Epithelial cell of prostate (primary cell): ENCODE measurements around the gene CFAP54.

Source experiments
- DNase-seq: peaks from one replicate; pipeline ENCODE4 v3.0.0-alpha.2; 2011; ENCODE audit warnings: low read depth, low spot score
- H3K27ac ChIP-seq: fragments of 450-650 bp; 2 replicates; pipeline ENCODE4 v1.5.1; 2017; ENCODE audit warnings: mild to moderate bottlenecking

The CFAP54 gene

DNA sequence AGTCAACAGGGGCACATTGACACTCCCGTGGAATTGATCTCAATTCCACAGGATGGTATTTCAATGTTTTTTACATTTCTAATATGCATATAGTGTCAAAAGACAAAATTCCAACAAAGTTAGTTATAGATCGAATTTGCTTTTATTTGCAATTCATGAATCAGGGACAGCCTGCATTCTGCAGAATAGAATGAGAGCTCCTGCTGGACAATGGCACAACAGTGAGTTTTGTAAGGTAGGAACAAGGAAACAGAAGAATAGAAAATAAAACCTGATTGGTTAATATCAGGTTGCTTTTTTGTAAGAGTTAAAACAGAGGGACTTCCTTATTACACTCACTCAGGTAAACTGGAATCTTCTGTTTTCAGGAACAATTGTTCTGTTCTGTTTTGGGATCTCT lies 384.8 kb downstream of the CFAP54 start:
- H3K27ac ChIP-seq = no peak overlapping the region
- DNase-seq = no peak

- DNase-seq = peak; percentile 14
- no peak overlapping the region for H3K27ac ChIP-seq
Observed at GRCh38 chr12:96876966-96877365, 387.6 kb downstream of the CFAP54 start.

GRCh38 chr12:96878704-96879103 lies 389.3 kb downstream of the CFAP54 start:
- no peak for DNase-seq
- H3K27ac ChIP-seq = no peak overlapping the region

- no peak overlapping the region for H3K27ac ChIP-seq
- no peak for DNase-seq
Observed at GRCh38 chr12:96879301-96879700, 389.9 kb downstream of the CFAP54 start.

DNA sequence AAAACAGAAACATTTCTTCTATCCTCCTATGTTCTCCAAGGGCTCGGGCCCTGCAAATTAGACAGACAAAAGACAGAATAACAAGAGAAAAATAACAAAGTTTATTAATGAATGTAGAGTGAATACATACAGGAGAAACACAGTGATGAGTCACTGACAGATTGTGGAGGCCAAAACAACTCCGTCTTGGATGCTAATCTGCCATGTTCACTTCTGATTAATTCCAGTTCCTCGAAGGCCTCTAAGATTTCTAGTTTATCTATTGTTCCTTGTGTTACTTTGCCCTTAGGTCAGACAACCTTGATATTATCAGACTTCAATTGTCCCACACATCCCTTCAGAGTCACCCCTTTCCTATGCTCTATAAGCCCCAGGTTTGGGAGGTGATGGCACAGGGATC lies 390.8 kb downstream of the CFAP54 start:
- no peak overlapping the region for H3K27ac ChIP-seq
- DNase-seq = no peak

GRCh38 chr12:96881608-96882007 lies 392.2 kb downstream of the CFAP54 start:
- no peak overlapping the region for H3K27ac ChIP-seq
- no peak for DNase-seq

GRCh38 chr12:96882862-96883261 lies 393.5 kb downstream of the CFAP54 start:
- DNase-seq = peak; percentile 55
- H3K27ac ChIP-seq = peak overlapping the region; percentile 5

GRCh38 chr12:96883571-96883970 lies 394.2 kb downstream of the CFAP54 start:
- no peak overlapping the region for H3K27ac ChIP-seq
- no peak for DNase-seq

- DNase-seq = no peak
- H3K27ac ChIP-seq = no peak overlapping the region
Observed at GRCh38 chr12:96886998-96887677, 397.8 kb downstream of the CFAP54 start.

DNA sequence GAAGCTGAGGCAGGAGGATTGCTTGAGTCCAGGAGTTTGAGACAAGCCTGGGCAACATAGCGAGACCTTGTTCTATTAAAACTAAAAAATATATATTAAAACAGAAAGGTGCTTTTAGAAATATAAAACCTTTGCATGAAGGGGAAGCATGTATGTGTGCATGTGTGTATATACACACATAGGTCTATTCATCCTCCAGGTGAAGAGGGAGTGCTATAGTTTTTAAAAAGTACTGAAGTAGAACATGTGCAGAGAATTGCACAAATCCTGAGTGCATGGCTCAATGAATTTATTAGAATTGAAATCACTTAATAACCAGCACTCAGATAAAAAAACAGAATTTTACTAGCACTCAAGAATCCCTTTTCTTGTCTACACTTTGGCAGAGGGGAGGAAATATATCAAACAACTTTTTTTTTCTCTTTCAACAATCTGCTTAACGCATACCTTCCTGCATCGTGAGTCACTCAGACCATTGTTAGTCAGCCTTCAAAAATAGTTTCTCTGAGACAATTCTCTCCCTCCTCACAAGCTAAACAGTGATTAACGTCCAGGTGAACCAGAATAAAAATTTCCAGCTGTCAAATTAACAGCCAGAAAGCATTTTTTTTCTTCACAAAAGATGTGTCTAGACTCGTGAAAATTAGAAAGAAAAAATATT lies 400.0 kb downstream of the CFAP54 start:
- H3K27ac ChIP-seq = peak overlapping the region; percentile 80

GRCh38 chr12:96890331-96890730 lies 401.0 kb downstream of the CFAP54 start:
- no peak for DNase-seq
- H3K27ac ChIP-seq = peak overlapping the region; percentile 80

More for the DNA sequence above, 400.0 kb downstream of the CFAP54 start:
- peak; percentile 58 for DNase-seq

DNA sequence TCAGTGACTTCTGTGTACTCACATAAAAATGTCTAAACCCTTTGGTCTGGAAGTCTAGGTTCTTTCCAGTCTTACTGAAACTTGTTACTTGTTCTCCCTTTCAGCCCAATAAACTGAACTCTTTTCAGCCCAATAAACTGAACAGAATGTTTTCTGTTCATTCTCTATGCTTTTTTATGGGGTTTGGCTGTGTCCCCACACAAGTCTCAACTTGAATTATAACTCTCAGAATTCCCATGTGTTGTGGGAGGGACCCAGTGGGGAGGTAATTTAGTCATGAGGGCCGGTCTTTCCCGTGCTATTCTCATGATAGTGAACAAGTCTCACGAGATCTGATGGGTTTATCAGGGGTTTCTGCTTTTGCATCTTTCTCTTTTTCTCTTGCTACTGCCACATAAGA lies 402.7 kb downstream of the CFAP54 start:
- peak; percentile 44 for DNase-seq
- H3K27ac ChIP-seq = peak overlapping the region; percentile 80

GRCh38 chr12:96897421-96897820 lies 408.0 kb downstream of the CFAP54 start:
- H3K27ac ChIP-seq = no peak overlapping the region
- DNase-seq = no peak

- no peak overlapping the region for H3K27ac ChIP-seq
- no peak for DNase-seq
Observed at GRCh38 chr12:96901175-96901574, 411.8 kb downstream of the CFAP54 start.

- no peak overlapping the region for H3K27ac ChIP-seq
- DNase-seq = no peak
Observed at GRCh38 chr12:96902076-96902475, 412.7 kb downstream of the CFAP54 start.

GRCh38 chr12:96906498-96906848 lies 417.1 kb downstream of the CFAP54 start:
- H3K27ac ChIP-seq = peak overlapping the region; percentile 62
- no peak for DNase-seq

- no peak for DNase-seq
- H3K27ac ChIP-seq = peak within 1 kb of the TSS; percentile 62
Observed at GRCh38 chr12:96906849-96907670, 417.7 kb downstream of the CFAP54 start, which contains the start of gene NEDD1. Gene NEDD1, plus strand, starts transcription at chr12:96907257. Its CDS starts 2,503 bp downstream, at chr12:96909760.

DNA sequence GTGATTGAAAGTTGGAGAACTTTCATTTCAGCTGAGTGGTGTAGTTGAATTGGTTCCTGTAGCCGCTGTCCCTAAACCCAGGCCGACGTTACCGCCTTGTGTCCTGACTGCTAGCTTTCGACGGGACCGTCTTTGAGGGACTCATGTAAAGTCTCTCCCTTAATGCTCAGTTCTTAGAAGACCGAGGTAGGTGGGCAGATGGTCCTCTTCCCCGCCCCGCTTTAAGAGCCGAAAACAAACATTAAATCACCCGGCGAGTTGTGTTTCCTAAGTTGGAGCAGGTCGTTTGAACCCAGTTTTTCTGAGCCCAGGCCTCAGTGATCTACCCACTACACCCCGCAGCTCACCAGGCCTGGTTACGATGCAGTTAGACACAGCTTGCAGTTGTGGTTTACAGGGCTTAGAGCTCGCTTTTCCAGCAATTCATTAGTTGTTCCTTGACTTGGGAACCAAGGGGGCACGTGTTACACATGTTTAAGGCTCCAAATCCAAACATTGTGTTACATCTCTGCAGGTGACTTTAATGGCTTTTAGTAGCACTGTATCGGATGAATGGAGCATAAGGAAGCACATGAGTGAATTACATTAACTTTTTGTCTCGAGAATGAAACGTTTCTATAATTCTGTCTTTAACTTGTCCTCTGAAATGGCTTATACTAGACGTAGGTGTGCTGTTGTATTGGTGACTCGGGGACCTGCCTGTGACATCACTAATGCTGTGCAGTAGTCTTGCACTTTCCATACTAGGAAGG lies 418.5 kb downstream of the CFAP54 start:
- no peak for DNase-seq
- peak overlapping the region; percentile 62 for H3K27ac ChIP-seq

- no peak overlapping the region for H3K27ac ChIP-seq
- DNase-seq = no peak
Observed at GRCh38 chr12:96908423-96908675, 419.0 kb downstream of the CFAP54 start.

GRCh38 chr12:96912261-96912660 lies 422.9 kb downstream of the CFAP54 start:
- no peak overlapping the region for H3K27ac ChIP-seq
- no peak for DNase-seq

DNA sequence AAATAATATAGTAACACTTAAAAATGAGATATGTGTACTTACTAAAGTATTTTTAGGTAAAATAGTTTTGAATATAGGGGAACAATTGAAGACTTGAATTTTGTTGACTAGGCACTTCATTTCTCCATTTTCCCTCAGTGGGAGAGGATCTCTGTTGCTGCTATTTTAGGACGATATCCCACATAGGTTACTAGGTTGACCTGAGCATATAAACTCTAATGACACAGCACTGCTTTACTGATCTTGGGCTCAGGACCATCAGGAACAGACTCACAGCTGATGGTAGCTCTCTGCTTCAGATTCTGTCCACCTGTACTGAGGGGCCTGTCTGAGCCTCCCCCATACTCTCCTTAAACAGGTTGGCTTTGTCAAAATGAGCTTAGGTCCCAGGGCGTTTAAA lies 423.6 kb downstream of the CFAP54 start:
- no peak overlapping the region for H3K27ac ChIP-seq
- DNase-seq = no peak
